GM12878 (cell line): ENCODE results near the gene SH2D7. TPM values are rescaled to one million over a fixed set of nuclear protein-coding genes. Genes with fewer than 3 reads are reported as not detected.

Experiments used
- ATAC-seq: fragments of 200-7000 bp; cut with Tn5 transposase; 3 replicates; pipeline ENCODE4 v1.9.1; 2020; ENCODE audit warnings: mild to moderate bottlenecking, moderate library complexity
- BruUV-seq: library from RNA; stranded (reverse); fragments of 400-500 nt; replicated peaks from 2 replicates; lab custom pipeline; 2021; lab: Mats Ljungman, UMichigan
- CTCF ChIA-PET: fragments of 300-600 bp; sonication (Branson Sonifier 250); formaldehyde crosslinking; extraction: SDS; loops from one replicate; lab custom pipeline; 2021; ENCODE audit warnings: inconsistent platforms; lab: Yijun Ruan, JAX
- POLR2A ChIA-PET: fragments of 350-600 bp; formaldehyde crosslinking; extraction: SDS; loops from one replicate; lab custom pipeline; 2021; ENCODE audit warnings: inconsistent platforms; lab: Charles Lee
- RAD21 ChIA-PET: fragments of 300-600 bp; sonication (Branson Sonifier 250); formaldehyde crosslinking; loops from one replicate; lab custom pipeline; 2023; ENCODE audit warnings: antibody characterized with exemption; ENCODE audit not compliant: unreplicated experiment; lab: Charles Lee
- SMC1A ChIA-PET: fragments of 300-600 bp; sonication (Branson Sonifier 250); formaldehyde crosslinking; loops from one replicate; lab custom pipeline; 2023; ENCODE audit not compliant: unreplicated experiment, uncharacterized antibody; lab: Charles Lee
- DNase-seq: peaks from one replicate; pipeline ENCODE4 v3.0.0-alpha.2; 2011; ENCODE audit warnings: low read depth, low spot score
- FAIRE-seq: peaks from 3 replicates; lab custom pipeline; 2011; peaks lifted over from hg19 to GRCh38; lab: Jason Lieb, UNC
- H2AFZ ChIP-seq: 2 replicates; pipeline ENCODE4 v1.6.0; 2011; ENCODE audit warnings: low read depth, low read length, control low read depth; ENCODE audit not compliant: control insufficient read depth
- H3K27ac ChIP-seq: 2 replicates; pipeline ENCODE4 v1.5.1; 2011; ENCODE audit warnings: control low read depth; ENCODE audit not compliant: control insufficient read depth, insufficient read depth
- H3K27me3 ChIP-seq, 2 experiments: replicated peaks in 1 of 2; 2 replicates each; pipeline versions ENCODE4 v1.6.0 to v1.6.1; 2011; ENCODE audit warnings: low read length in 1 of 2; ENCODE audit not compliant: control insufficient read depth in 2 of 2, insufficient read depth in 2 of 2
- H3K36me3 ChIP-seq, 2 experiments: 2 replicates each; pipeline ENCODE4 v1.5.1; 2011; ENCODE audit warnings: low read length in 1 of 2; ENCODE audit not compliant: control insufficient read depth in 2 of 2, insufficient read depth in 2 of 2
- H3K4me1 ChIP-seq: 2 replicates; pipeline ENCODE4 v1.6.1; 2011; ENCODE audit warnings: mild to moderate bottlenecking, low read length, moderate library complexity, mixed read lengths; ENCODE audit not compliant: control insufficient read depth, insufficient read depth
- H3K4me2 ChIP-seq: 2 replicates; pipeline ENCODE4 v1.6.0; 2011; ENCODE audit warnings: control low read depth; ENCODE audit not compliant: control insufficient read depth, insufficient read depth
- H3K4me3 ChIP-seq: fragments of 200-600 bp; sonication (generic); 2 replicates; pipeline ENCODE4 v1.5.1; 2016
- H3K79me2 ChIP-seq: 2 replicates; pipeline ENCODE4 v1.6.0; 2011; ENCODE audit warnings: low read length; ENCODE audit not compliant: control insufficient read depth, insufficient read depth
- H3K9ac ChIP-seq: 2 replicates; pipeline ENCODE4 v1.8.0; 2011; ENCODE audit warnings: low read length, control low read depth, mixed read lengths; ENCODE audit not compliant: control insufficient read depth, insufficient read depth
- H3K9me3 ChIP-seq: replicated peaks from 3 replicates; pipeline ENCODE4 v1.5.1; 2011; ENCODE audit warnings: mild to moderate bottlenecking, low read length; ENCODE audit not compliant: control insufficient read depth, insufficient read depth
- H4K20me1 ChIP-seq: 2 replicates; pipeline ENCODE4 v1.6.0; 2011; ENCODE audit not compliant: control insufficient read depth, insufficient read depth
- BCL3 ChIP-seq: IDR thresholded peaks from 2 replicates; pipeline ENCODE4 v1.6.1; 2011; ENCODE audit warnings: borderline replicate concordance, low read depth, mild to moderate bottlenecking, moderate library complexity, low read length; ENCODE audit not compliant: insufficient read depth, poor library complexity, severe bottlenecking
- EGR1 ChIP-seq, 2 experiments: IDR thresholded peaks; 1 replicate in 1 of 2; 2 replicates in 1 of 2; pipeline ENCODE4 v1.6.1; 2011 to 2012; ENCODE audit warnings: low read depth in 2 of 2, low read length in 2 of 2, borderline replicate concordance in 1 of 2, mild to moderate bottlenecking in 1 of 2, moderate library complexity in 1 of 2
- JUND ChIP-seq: IDR thresholded peaks from 2 replicates; pipeline ENCODE4 v1.6.1; 2012; ENCODE audit warnings: low read depth, mild to moderate bottlenecking, low read length, improper control_type of control experiment, moderate library complexity
- NKRF ChIP-seq: fragments of 450-650 bp; conservative IDR thresholded peaks from 2 replicates; pipeline ENCODE4 v1.6.1; 2017; ENCODE audit warnings: mild to moderate bottlenecking, moderate library complexity
- PBX3 ChIP-seq: IDR thresholded peaks from 2 replicates; pipeline ENCODE4 v1.6.1; 2011; ENCODE audit warnings: mild to moderate bottlenecking, low read depth, low read length, moderate library complexity; ENCODE audit not compliant: insufficient replicate concordance
- SIX5 ChIP-seq: IDR thresholded peaks from 2 replicates; pipeline ENCODE4 v1.6.1; 2011; ENCODE audit warnings: mild to moderate bottlenecking, low read depth, low read length, moderate library complexity; ENCODE audit not compliant: severe bottlenecking
- ZNF687 ChIP-seq: fragments of 450-650 bp; IDR thresholded peaks from 2 replicates; pipeline ENCODE4 v1.6.1; 2017; ENCODE audit warnings: mild to moderate bottlenecking, moderate library complexity
- WGBS: methylation state at CpG from one replicate; pipeline ENCODE4 v1.1.6; 2016; ENCODE audit warnings: low lambda C conversion rate; ENCODE audit not compliant: insufficient replicate concordance, insufficient coverage; ENCODE audit errors: missing lambda C conversion rate; 5-methylcytosine and 5-hydroxymethylcytosine counted together
- in situ Hi-C: fragments of 300-500 bp; cut with MboI; formaldehyde crosslinking; loops from 9 replicates; pipeline ENCODE4 v1.14.3; 2018; ENCODE audit warnings: mixed read lengths
- intact Hi-C: fragments of 100-400 bp; cut with micrococcal nuclease; formaldehyde crosslinking; loops from one replicate; pipeline ENCODE4 v1.14.2; 2022; ENCODE audit not compliant: unreplicated experiment
- polyA plus RNA-seq, 11 experiments: library from polyadenylated mRNA; depleted of rRNA in 4 of 11; unstranded in 6 of 11; stranded (reverse) in 5 of 11; fragments of >200 nt; fragmentation: Nextera tagmentation in 4 of 11; fragmentation: Illumina TruSeq in 1 of 11; extraction: Ambion mirVana in 4 of 11; extraction: Trizol in 1 of 11; gene quantifications; 1 replicate in 1 of 11; 2 replicates in 10 of 11; pipeline versions ENCODE4 v1.2.1 to v1.2.3, GENCODE V29; 2011 to 2016; ENCODE audit warnings: inconsistent platforms in 2 of 11, missing spikeins in 2 of 11, low read depth in 1 of 11
- total RNA-seq, 4 experiments: library from RNA; depleted of rRNA in 3 of 4; stranded (reverse); fragments of >200 nt in 3 of 4; fragmentation: Illumina TruSeq in 1 of 4; extraction: Trizol in 1 of 4; gene quantifications; 2 replicates each; pipeline versions ENCODE4 v1.2.1 to v1.2.3, GENCODE V29; 2013 to 2021

Gene SH2D7
- total and polyA plus RNA-seq, 10 of the 15 experiments (the other 5 are each of a cell fraction or from before 2014, with no cell fraction given) = 0.04 to 0.06 TPM; not detected in 8

GRCh38 chr15:78110096-78110495 is 17.7 kb downstream of the SH2D7 start (continued):
- no peak for TF ChIP-seq PBX3

- no TSS peak for BruUV-seq
- no peak for FAIRE-seq
- ChIA-PET SMC1A (interaction anchor here (1.2 to 13.4 kb wide), 7 partner anchors 13 to 154 kb away, joined by 3 to 184 read pairs (median 77); partner anchors contain the start of gene TBC1D2B), CTCF (interaction anchor here (0.7 to 14.0 kb wide), 12 partner anchors 11 to 154 kb away, joined by 3 to 327 read pairs (median 15); partner anchors contain the start of genes CIB2 and TBC1D2B), RAD21 (interaction anchor here (1.1 to 10.3 kb wide), 8 partner anchors 40 to 152 kb away, joined by 3 to 157 read pairs (median 38); no protein-coding TSS in a partner anchor), POLR2A (no interaction called here)
- Histone ChIP-seq H3K4me2 (no peak overlapping the region), H3K4me3 (no peak overlapping the region), H3K27ac (no peak overlapping the region), H3K4me1 (peaks cover 4% of the 10 kb centered on the region), H2AFZ (no peak overlapping the region), H3K27me3 (no peaks in the 10 kb centered on the region), H4K20me1 (no peaks in the 10 kb centered on the region), H3K79me2 (no peaks in the 10 kb centered on the region), H3K9ac (no peak overlapping the region), H3K9me3 (no peaks in the 10 kb centered on the region), H3K36me3 (no peaks in the 10 kb centered on the region)
- no peak for DNase-seq
- 53% methylated on average over 10 of the region's 10 CpGs for WGBS
- ATAC-seq = no peak
- intact Hi-C loops (loop anchor here (5.0 kb wide), 2 partner anchors 311 to 371 kb away; no protein-coding TSS in a partner anchor), in situ Hi-C loops (loop anchor here (5.0 to 10.0 kb wide), 4 partner anchors 86 to 604 kb away; no protein-coding TSS in a partner anchor)
- no peak for TF ChIP-seq EGR1 (IDR thresholded peaks at IDR 0.05; ENCODE audit: borderline replicate concordance in 1 of 2, low read depth in 2 of 2, low read length in 2 of 2)
- no peak for TF ChIP-seq JUND
- TF ChIP-seq SIX5 = no peak
- TF ChIP-seq NKRF = no peak
- no peak for TF ChIP-seq ZNF687
- no peak for TF ChIP-seq BCL3
Measured at GRCh38 chr15:78110916-78111475, 18.6 kb downstream of the SH2D7 start.
